Caco-2 (cell line): Measurements from ENCODE around the gene SORCS2. TPM values are rescaled to one million over a fixed set of nuclear protein-coding genes. Genes with fewer than 3 reads are reported as not detected.

ENCODE experiments used
- BruUV-seq: library from RNA; stranded (reverse); fragments of 400-500 nt; replicated peaks from 2 replicates; lab custom pipeline; 2021; lab: Mats Ljungman, UMichigan
- CTCF ChIA-PET: fragments of 300-600 bp; sonication (Branson Sonifier 250); formaldehyde crosslinking; loops from one replicate; lab custom pipeline; 2022; ENCODE audit warnings: antibody characterized with exemption; lab: Charles Lee
- POLR2A ChIA-PET: fragments of 300-600 bp; sonication (Branson Sonifier 250); formaldehyde crosslinking; loops from one replicate; lab custom pipeline; 2022; ENCODE audit warnings: antibody characterized with exemption; lab: Charles Lee
- DNase-seq, 2 experiments: peaks; one replicate each; pipeline versions ENCODE4 v3.0.0 to v3.0.0-alpha.2; 2020 to 2022
- H3K27me3 ChIP-seq: replicated peaks from 2 replicates; pipeline ENCODE4 v1.6.0; 2011; ENCODE audit warnings: low read length; ENCODE audit not compliant: control insufficient read depth, insufficient read depth
- H3K36me3 ChIP-seq: 2 replicates; pipeline ENCODE4 v1.5.1; 2011; ENCODE audit warnings: low read length; ENCODE audit not compliant: control insufficient read depth, insufficient read depth
- H3K4me1 ChIP-seq: fragments of 250-450 bp; sonication (Bioruptor Pico); 2 replicates; pipeline ENCODE4 v1.5.1; 2020; ENCODE audit warnings: mild to moderate bottlenecking
- H3K4me3 ChIP-seq: 2 replicates; pipeline ENCODE4 v1.5.1; 2011; ENCODE audit warnings: low read depth, mild to moderate bottlenecking, control low read depth, low read length
- H3K9me3 ChIP-seq: fragments of 250-450 bp; sonication (Bioruptor Pico); 2 replicates; pipeline ENCODE4 v1.5.1; 2020; ENCODE audit warnings: mild to moderate bottlenecking, moderate library complexity
- H3K27ac Mint-ChIP-seq: one replicate; pipeline ENCODE4 v1.8.0; 2022; ENCODE audit warnings: mixed read lengths; ENCODE audit not compliant: unreplicated experiment
- H3K27me3 Mint-ChIP-seq: one replicate; pipeline ENCODE4 v1.8.0; 2022; ENCODE audit warnings: mixed read lengths; ENCODE audit not compliant: insufficient read depth, unreplicated experiment
- H3K36me3 Mint-ChIP-seq: one replicate; pipeline ENCODE4 v1.8.0; 2022; ENCODE audit warnings: mild to moderate bottlenecking, mixed read lengths; ENCODE audit not compliant: insufficient read depth, unreplicated experiment
- H3K4me1 Mint-ChIP-seq: one replicate; pipeline ENCODE4 v1.8.0; 2022; ENCODE audit warnings: low read depth, mixed read lengths; ENCODE audit not compliant: unreplicated experiment
- H3K4me3 Mint-ChIP-seq: one replicate; pipeline ENCODE4 v1.8.0; 2022; ENCODE audit warnings: mild to moderate bottlenecking, moderate library complexity, mixed read lengths; ENCODE audit not compliant: unreplicated experiment
- H3K9me3 Mint-ChIP-seq: one replicate; pipeline ENCODE4 v1.8.0; 2022; ENCODE audit warnings: mixed read lengths; ENCODE audit not compliant: unreplicated experiment
- CTCF ChIP-seq, 2 experiments: fragments of 200-600 bp in 1 of 2; IDR thresholded peaks; 1 replicate in 1 of 2; 2 replicates in 1 of 2; pipeline versions ENCODE4 v1.5.1 to v1.8.0; 2011 to 2022; ENCODE audit warnings: antibody characterized with exemption in 1 of 2, control low read depth in 1 of 2, inconsistent platforms in 1 of 2, low read depth in 1 of 2, low read length in 1 of 2, mild to moderate bottlenecking in 1 of 2, moderate library complexity in 1 of 2; ENCODE audit not compliant: insufficient read depth in 1 of 2, severe bottlenecking in 1 of 2, unreplicated experiment in 1 of 2
- intact Hi-C: fragments of 100-400 bp; cut with micrococcal nuclease; formaldehyde crosslinking; loops from one replicate; pipeline ENCODE4 v1.10.0; 2022; ENCODE audit not compliant: unreplicated experiment
- total RNA-seq: library from RNA; stranded (reverse); gene quantifications from 2 replicates; pipeline ENCODE4 v1.2.3, GENCODE V29; 2022

The SORCS2 gene
- total RNA-seq, 1 experiment from 2014 or later, result 1.6 TPM

- Mint-ChIP-seq H3K9me3 (no peaks in the 10 kb centered on the region), H3K4me3 (no peak overlapping the region), H3K27ac (no peak overlapping the region), H3K36me3 (no peaks in the 10 kb centered on the region), H3K27me3 (no peaks in the 10 kb centered on the region), H3K4me1 (no peaks in the 10 kb centered on the region)
- Histone ChIP-seq H3K4me3 (no peak overlapping the region), H3K9me3 (no peaks in the 10 kb centered on the region; the same call in 1 of the 2 replicates), H3K27me3 (no peaks in the 10 kb centered on the region), H3K4me1 (no peaks in the 10 kb centered on the region), H3K36me3 (no peaks in the 10 kb centered on the region)
- TF ChIP-seq CTCF (IDR thresholded peaks at IDR 0.05; ENCODE audit: insufficient read depth in 1 of 2, low read depth in 1 of 2, low read length in 1 of 2, severe bottlenecking in 1 of 2, unreplicated experiment in 1 of 2), result no peak
- POLR2A ChIA-PET, result no interaction called here
- no peak for DNase-seq
- CTCF ChIA-PET, result no interaction called here
- intact Hi-C loops, result no loop called here
- no TSS peak for BruUV-seq
Measured at GRCh38 chr4:7710576-7711306, 518.4 kb downstream of the SORCS2 start.

DNA sequence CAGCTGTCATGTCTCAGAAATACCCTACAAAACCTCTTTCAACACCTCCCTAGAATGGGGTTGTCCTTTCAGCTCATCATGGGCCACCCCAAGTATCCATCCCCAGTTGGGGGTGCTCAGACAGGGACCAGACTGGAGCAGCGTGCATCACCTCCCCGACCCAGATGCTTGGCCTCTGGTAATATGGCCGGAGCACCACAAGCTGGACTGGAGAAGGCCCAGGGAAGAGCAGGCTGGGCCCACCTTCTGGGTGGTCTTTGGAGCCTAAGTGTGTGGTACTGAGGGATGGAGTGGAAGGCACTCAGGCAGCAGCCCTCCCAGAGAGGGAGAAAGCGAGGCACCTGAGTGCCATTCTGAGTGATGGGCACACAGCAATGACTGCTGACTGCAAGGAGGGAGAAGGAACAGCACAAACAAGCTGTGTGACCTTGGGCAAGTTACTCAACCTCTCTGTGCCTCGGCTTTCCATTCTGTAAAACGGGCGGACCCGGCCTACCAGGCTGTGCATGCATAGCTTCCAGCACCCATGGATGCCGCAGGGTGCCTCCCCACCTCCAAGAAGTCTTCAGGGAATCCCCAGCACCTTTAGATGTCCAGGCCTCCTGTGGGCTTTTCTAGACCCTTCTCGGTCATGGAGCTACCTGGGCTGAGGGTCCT lies 519.1 kb downstream of the SORCS2 start:
- Histone ChIP-seq H3K27me3 (no peaks in the 10 kb centered on the region), H3K4me1 (no peaks in the 10 kb centered on the region), H3K9me3 (no peaks in the 10 kb centered on the region; the same call in 1 of the 2 replicates), H3K36me3 (no peaks in the 10 kb centered on the region), H3K4me3 (no peak overlapping the region)
- BruUV-seq, result no TSS peak
- ChIA-PET CTCF (no interaction called here), POLR2A (interaction anchor here (0.5 kb wide), 1 partner anchor 179 kb away, joined by 3 read pairs; no protein-coding TSS in a partner anchor)
- Mint-ChIP-seq H3K4me3 (no peak overlapping the region), H3K9me3 (no peaks in the 10 kb centered on the region), H3K36me3 (no peaks in the 10 kb centered on the region), H3K4me1 (no peaks in the 10 kb centered on the region), H3K27ac (no peak overlapping the region), H3K27me3 (no peaks in the 10 kb centered on the region)
- intact Hi-C loops, result no loop called here
- no peak for DNase-seq
- no peak for TF ChIP-seq CTCF (IDR thresholded peaks at IDR 0.05; ENCODE audit: insufficient read depth in 1 of 2, low read depth in 1 of 2, low read length in 1 of 2, severe bottlenecking in 1 of 2, unreplicated experiment in 1 of 2)

- H3K4me3 ChIP-seq, result no peak overlapping the region
- H3K36me3 ChIP-seq, result no peaks in the 10 kb centered on the region
- ChIA-PET POLR2A (no interaction called here), CTCF (no interaction called here)
- no peaks in the 10 kb centered on the region for H3K9me3 Mint-ChIP-seq
- H3K27me3 ChIP-seq, result no peaks in the 10 kb centered on the region
- H3K27me3 Mint-ChIP-seq, result no peaks in the 10 kb centered on the region
- H3K4me1 ChIP-seq, result no peaks in the 10 kb centered on the region
- H3K9me3 ChIP-seq, result no peaks in the 10 kb centered on the region; the same call in 1 of the 2 replicates
- intact Hi-C loops, result no loop called here
- no peak overlapping the region for H3K27ac Mint-ChIP-seq
- no peak overlapping the region for H3K4me3 Mint-ChIP-seq
- no peak for TF ChIP-seq CTCF (IDR thresholded peaks at IDR 0.05; ENCODE audit: insufficient read depth in 1 of 2, low read depth in 1 of 2, low read length in 1 of 2, severe bottlenecking in 1 of 2, unreplicated experiment in 1 of 2)
- DNase-seq, result no peak
- BruUV-seq, result no TSS peak
- H3K36me3 Mint-ChIP-seq, result no peaks in the 10 kb centered on the region
- H3K4me1 Mint-ChIP-seq, result no peaks in the 10 kb centered on the region
Measured at GRCh38 chr4:7712021-7712671, 519.8 kb downstream of the SORCS2 start.
